MM.1S (cell line): ENCODE measurements around the gene FAM83G.

Experiments
- EZH2 ChIP-seq: fragments of 300-600 bp; sonication (generic); optimal IDR thresholded peaks from 2 replicates; pipeline ENCODE3; 2017; ENCODE audit warnings: low read depth, mild to moderate bottlenecking, antibody characterized with exemption, low read length, mixed read lengths
- EZH2phosphoT487 ChIP-seq: fragments of 300-600 bp; sonication (generic); IDR thresholded peaks from 2 replicates; pipeline ENCODE4 v1.6.1; 2018; ENCODE audit warnings: antibody characterized with exemption, low read length
- TF ChIP-seq, protein P1 (sequence below): fragments of 300-600 bp; sonication (generic); IDR thresholded peaks from 2 replicates; pipeline ENCODE4 v1.5.1; 2016; ENCODE audit warnings: antibody characterized with exemption, low read length, mixed read lengths

DNA sequence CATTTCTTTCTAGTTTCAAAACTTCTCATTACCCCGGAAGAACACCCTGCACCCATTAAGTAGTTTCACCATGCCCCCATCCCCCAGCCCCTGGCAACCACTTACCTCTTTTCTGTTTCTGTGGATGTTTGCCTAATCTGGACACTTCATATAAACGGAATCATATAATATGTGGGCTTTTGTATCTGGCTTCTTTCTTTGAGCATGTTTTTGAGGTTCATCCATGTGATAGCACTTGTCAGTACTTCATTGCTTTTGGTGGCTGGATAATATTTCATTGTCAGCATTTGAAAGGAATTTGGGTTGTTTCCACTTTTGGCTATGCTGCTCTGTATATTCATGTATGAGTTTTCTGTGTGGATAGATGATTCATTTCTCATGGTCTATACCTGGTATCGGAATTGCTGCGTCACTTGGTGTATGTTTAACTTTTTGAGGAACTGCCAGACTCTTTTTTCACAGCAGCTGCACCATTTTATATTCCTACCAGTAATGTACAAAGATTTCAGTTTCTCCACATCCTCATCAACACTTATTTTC lies 82.6 kb downstream of the FAM83G start:
- TF ChIP-seq, protein P1, sequence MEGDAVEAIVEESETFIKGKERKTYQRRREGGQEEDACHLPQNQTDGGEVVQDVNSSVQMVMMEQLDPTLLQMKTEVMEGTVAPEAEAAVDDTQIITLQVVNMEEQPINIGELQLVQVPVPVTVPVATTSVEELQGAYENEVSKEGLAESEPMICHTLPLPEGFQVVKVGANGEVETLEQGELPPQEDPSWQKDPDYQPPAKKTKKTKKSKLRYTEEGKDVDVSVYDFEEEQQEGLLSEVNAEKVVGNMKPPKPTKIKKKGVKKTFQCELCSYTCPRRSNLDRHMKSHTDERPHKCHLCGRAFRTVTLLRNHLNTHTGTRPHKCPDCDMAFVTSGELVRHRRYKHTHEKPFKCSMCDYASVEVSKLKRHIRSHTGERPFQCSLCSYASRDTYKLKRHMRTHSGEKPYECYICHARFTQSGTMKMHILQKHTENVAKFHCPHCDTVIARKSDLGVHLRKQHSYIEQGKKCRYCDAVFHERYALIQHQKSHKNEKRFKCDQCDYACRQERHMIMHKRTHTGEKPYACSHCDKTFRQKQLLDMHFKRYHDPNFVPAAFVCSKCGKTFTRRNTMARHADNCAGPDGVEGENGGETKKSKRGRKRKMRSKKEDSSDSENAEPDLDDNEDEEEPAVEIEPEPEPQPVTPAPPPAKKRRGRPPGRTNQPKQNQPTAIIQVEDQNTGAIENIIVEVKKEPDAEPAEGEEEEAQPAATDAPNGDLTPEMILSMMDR: no peak
- TF ChIP-seq EZH2 (no peak), EZH2phosphoT487 (no peak)
